NT2/D1 (cell line): ENCODE data around the gene BEGAIN.

Source experiments
- SUZ12 ChIP-seq: IDR thresholded peaks from 2 replicates; pipeline ENCODE4 v1.6.1; 2011; ENCODE audit not compliant: insufficient read length, insufficient read depth; ENCODE audit errors: extremely low read depth
- YY1 ChIP-seq: IDR thresholded peaks from 2 replicates; pipeline ENCODE4 v1.6.1; 2011; ENCODE audit not compliant: insufficient read length, insufficient read depth
- ZNF274 ChIP-seq: IDR thresholded peaks from 2 replicates; pipeline ENCODE4 v1.6.1; 2011; ENCODE audit warnings: mild to moderate bottlenecking, low read depth, low read length

DNA sequence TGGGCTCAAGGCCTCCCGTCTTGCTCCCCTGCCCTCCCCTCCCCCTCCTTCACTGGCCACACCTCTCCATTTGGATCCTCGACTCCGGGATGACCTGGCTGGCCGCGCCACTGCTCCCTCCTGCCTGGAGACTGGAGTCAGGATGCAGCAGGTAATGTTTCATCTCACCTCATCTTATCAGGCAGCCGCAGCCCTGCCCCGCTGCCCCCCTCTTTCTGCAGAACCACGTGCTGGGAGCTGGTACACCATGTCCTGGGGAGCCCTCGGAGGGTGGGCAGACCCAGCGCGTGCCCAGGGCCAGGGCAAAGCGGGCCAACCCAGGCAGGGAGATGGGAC lies 31.1 kb downstream of the BEGAIN start:
- no peak for TF ChIP-seq YY1
- no peak for TF ChIP-seq SUZ12
- no peak for TF ChIP-seq ZNF274
